Adipocyte (in vitro differentiated cells): ENCODE data around the gene FAM221B.

Experiments used
- DNase-seq: peaks from one replicate; pipeline ENCODE4 v3.0.0-alpha.2; 2015; ENCODE audit warnings: low read depth
- H3K27me3 ChIP-seq: replicated peaks from 2 replicates; pipeline ENCODE4 v1.7.0; 2013; ENCODE audit warnings: mild to moderate bottlenecking, low read length, moderate library complexity; ENCODE audit not compliant: control insufficient read depth, insufficient read depth
- H3K36me3 ChIP-seq: 2 replicates; pipeline ENCODE4 v1.7.0; 2013; ENCODE audit warnings: low read length, mild to moderate bottlenecking, moderate library complexity; ENCODE audit not compliant: control insufficient read depth, insufficient read depth, severe bottlenecking
- H3K4me1 ChIP-seq: 2 replicates; pipeline ENCODE4 v1.7.0; 2013; ENCODE audit warnings: mild to moderate bottlenecking, low read length, moderate library complexity; ENCODE audit not compliant: control insufficient read depth, insufficient read depth
- H3K4me3 ChIP-seq: 2 replicates; pipeline ENCODE4 v1.7.0; 2013; ENCODE audit warnings: mild to moderate bottlenecking, low read length, moderate library complexity
- H3K9ac ChIP-seq: 2 replicates; pipeline ENCODE4 v1.7.0; 2013; ENCODE audit warnings: mild to moderate bottlenecking, low read length, moderate library complexity
- H3K9me3 ChIP-seq: 2 replicates; pipeline ENCODE4 v1.7.0; 2013; ENCODE audit warnings: mild to moderate bottlenecking, low read length, moderate library complexity; ENCODE audit not compliant: control insufficient read depth

FAM221B gene, protein sequence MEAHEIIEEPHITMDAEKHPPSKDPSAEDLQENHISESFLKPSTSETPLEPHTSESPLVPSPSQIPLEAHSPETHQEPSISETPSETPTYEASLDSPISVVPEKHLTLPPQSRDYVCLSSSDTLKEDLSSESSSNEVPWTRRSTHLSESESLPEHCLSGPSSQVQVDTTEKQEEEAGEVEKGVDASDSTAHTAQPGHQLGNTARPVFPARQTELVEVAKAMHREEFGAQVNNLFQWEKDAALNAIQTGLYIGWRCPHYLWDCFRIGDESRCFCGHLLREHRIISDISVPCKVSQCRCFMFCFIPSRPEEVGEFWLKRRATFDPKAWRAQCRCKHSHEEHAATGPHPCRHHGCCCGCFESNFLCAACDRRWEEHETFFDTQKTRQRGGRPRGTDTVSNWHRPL

DNA sequence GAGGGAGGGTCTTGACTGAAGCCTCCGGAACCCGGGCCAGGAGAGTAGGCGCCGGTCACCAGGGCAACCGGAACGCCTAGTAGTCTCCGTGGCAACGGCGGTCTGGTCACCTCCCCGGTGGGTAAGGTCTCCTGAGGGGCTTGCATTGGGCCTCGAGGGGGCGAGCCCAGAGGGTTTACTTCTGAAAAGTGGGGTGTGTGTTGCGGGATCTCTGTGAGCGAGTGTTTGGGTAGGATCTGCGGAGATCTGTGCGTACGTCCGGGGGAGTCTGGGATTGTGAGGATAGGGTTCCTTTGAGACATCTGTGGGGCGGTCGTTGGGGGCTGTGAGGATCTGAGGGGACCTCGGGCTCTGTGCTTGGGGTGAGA lies at the start of gene FAM221B:
Gene FAM221B (minus strand): TSS at position 17 of the 368 bp plus-strand sequence. CDS start 2,571 bp downstream, outside the sequence.
- Histone ChIP-seq H3K36me3 (no peaks in the 10 kb centered on the region), H3K27me3 (no peaks in the 10 kb centered on the region), H3K4me1 (peaks cover 38% of the 10 kb centered on the region), H3K9me3 (no peaks in the 10 kb centered on the region), H3K9ac (peak within 1 kb of the TSS; percentile 92), H3K4me3 (peak within 1 kb of the TSS; percentile 90)
- DNase-seq: no peak

DNA sequence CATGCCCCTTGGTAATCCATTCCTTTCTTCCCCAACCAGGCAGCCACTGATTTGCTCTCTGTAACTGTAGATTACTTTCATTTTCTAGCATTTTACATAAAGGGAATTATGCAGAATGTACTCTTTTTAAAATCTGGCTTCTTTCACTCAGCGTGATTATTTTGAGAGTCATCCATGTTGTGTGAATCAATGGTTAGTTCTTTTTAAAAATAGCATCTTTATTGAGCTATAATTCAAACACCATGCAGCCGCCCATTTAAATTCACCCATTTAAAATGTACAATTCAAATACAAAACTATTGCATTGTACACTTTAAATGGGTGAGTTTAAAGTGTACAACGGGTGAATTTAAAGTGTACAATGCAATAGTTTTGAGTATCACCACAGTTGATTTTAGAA lies 44.0 kb upstream of the FAM221B start:
- no peaks in the 10 kb centered on the region for H3K4me1 ChIP-seq
- H3K9me3 ChIP-seq: peaks cover 19% of the 10 kb centered on the region
- H3K36me3 ChIP-seq: no peaks in the 10 kb centered on the region
- no peak overlapping the region for H3K9ac ChIP-seq
- DNase-seq: no peak
- H3K27me3 ChIP-seq: no peaks in the 10 kb centered on the region
- H3K4me3 ChIP-seq: no peak overlapping the region

DNA sequence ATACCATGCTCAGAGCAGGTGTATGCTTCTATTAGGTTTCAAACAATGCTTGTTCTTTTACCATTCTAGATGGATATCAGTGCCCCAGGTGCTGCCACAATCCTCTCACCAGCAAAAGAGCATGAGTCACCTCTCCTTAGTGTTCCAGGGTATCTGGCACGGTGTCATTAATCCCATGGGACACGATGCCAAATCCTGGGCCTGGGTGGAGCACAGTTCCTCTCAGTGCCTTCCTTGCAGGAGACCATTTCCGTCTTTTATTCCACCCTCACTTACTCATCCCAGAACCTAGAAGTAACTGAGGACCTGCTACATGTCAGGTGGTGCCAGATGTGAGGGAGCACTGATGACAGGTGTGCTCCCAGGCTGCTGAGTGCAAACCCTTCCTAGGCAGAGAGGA lies 43.0 kb upstream of the FAM221B start:
- Histone ChIP-seq H3K9me3 (peaks cover 9% of the 10 kb centered on the region), H3K27me3 (no peaks in the 10 kb centered on the region), H3K9ac (no peak overlapping the region), H3K4me3 (no peak overlapping the region), H3K4me1 (no peaks in the 10 kb centered on the region), H3K36me3 (no peaks in the 10 kb centered on the region)
- no peak for DNase-seq

DNA sequence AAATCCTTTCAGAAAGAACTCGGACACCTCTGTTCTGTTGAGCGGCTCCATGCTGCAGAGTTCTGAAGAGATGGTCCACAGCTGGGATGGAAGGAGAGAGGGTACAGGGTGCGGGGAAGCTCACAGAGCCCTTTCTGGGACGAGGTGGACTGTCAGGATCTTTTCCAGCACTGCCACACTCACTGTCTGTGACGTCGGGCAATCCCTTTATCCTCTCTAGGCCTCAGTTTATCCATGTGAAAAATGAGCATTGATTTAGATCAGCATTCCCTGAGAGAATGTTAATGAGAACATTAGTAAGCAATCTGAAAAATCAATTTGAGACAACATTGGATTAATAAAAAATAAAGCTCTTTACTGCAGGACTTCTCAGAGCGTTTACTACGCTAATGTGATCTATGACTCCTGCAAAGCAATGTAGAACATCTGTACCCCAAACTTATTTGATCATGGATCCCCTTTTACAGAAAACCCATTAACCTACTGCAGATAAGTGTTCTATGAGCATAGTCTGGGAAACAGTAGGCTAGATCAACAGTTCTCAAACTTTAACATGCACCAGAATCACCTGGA lies 41.9 kb upstream of the FAM221B start, which contains the start of gene OR13J1:
Gene OR13J1 (minus strand): TSS at position 51 of the 573 bp plus-strand sequence. CDS start 0 bp downstream, at position 51.
- H3K4me3 ChIP-seq: no peak within 1 kb of the TSS
- H3K9me3 ChIP-seq: peaks cover 3% of the 10 kb centered on the region
- H3K9ac ChIP-seq: no peak within 1 kb of the TSS
- no peaks in the 10 kb centered on the region for H3K36me3 ChIP-seq
- no peaks in the 10 kb centered on the region for H3K27me3 ChIP-seq
- no peaks in the 10 kb centered on the region for H3K4me1 ChIP-seq
- no peak for DNase-seq

DNA sequence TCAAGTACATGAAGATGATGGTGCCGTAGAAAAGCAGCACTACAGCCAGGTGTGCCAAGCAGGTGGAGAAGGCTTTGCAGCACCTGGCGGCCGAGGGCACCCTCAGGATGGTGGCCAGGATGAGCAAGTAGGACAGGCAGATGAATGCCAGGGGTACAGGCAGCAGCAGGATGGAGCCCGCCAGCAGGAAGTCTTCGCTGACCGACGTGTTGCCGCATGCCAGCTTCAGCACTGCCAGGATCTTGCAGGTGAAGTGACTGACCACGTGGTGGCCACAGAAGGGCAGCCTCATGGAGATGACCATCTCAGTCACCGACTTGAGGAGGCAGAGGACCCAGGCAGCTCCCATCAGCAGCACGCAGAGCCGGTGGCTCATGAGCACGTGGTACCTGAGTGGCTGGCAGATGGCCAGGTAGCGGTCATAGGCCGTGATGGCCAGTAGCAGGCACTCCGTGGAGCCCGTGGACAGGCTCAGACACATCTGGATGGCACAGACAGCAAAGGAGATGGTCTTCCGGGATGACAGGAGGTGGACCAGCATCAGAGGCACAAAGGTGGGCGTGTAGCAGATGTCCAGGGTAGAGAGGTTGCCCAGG lies 41.2 kb upstream of the FAM221B start:
- DNase-seq: no peak
- no peaks in the 10 kb centered on the region for H3K36me3 ChIP-seq
- no peaks in the 10 kb centered on the region for H3K27me3 ChIP-seq
- no peaks in the 10 kb centered on the region for H3K9me3 ChIP-seq
- H3K9ac ChIP-seq: no peak overlapping the region
- H3K4me3 ChIP-seq: no peak overlapping the region
- H3K4me1 ChIP-seq: no peaks in the 10 kb centered on the region

DNA sequence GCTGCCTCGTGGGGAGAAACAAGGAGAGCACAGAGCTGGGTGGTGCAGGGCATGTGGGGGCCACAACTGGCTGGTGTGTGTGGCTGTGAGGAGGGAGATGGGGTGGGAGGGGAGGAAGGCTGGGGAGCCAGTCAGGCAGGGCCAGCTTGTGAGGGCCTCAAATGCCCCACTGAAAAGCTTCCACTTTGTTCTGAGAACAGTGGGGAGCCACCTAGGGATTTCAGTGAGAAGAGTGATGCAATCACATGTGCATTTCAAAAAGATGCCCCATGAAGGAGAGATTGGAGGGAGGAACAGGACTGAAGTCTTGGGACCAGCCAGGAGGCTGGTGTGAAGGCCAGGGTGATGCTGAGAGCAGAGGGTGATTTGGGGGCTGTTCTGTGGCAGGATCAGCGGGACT lies 40.4 kb upstream of the FAM221B start:
- DNase-seq: no peak
- H3K9ac ChIP-seq: no peak overlapping the region
- H3K36me3 ChIP-seq: no peaks in the 10 kb centered on the region
- H3K27me3 ChIP-seq: peaks cover 7% of the 10 kb centered on the region
- H3K4me1 ChIP-seq: no peaks in the 10 kb centered on the region
- no peak overlapping the region for H3K4me3 ChIP-seq
- H3K9me3 ChIP-seq: no peaks in the 10 kb centered on the region

DNA sequence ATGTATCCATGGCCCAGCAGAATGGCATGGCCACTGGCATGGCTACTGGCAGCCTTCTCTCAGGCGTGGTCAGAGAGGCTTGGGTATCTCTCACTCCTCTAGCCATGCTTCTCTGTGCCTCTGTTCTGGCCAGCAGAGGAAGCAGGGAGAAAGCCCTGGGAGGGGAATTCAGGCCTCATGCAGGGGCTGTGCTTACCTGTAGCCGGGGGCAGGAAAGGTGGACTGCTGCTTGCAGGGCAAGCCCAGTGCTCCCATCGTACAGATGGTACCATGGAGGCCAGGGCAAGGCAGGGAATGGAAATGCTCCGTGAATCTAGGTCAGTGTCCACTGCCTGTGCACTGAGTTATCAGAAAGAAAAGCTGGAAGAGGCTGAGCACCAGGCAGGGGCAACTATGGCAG lies 39.0 kb upstream of the FAM221B start:
- Histone ChIP-seq H3K4me3 (no peak overlapping the region), H3K27me3 (peaks cover 20% of the 10 kb centered on the region), H3K9ac (no peak overlapping the region), H3K36me3 (no peaks in the 10 kb centered on the region), H3K9me3 (no peaks in the 10 kb centered on the region), H3K4me1 (no peaks in the 10 kb centered on the region)
- no peak for DNase-seq

DNA sequence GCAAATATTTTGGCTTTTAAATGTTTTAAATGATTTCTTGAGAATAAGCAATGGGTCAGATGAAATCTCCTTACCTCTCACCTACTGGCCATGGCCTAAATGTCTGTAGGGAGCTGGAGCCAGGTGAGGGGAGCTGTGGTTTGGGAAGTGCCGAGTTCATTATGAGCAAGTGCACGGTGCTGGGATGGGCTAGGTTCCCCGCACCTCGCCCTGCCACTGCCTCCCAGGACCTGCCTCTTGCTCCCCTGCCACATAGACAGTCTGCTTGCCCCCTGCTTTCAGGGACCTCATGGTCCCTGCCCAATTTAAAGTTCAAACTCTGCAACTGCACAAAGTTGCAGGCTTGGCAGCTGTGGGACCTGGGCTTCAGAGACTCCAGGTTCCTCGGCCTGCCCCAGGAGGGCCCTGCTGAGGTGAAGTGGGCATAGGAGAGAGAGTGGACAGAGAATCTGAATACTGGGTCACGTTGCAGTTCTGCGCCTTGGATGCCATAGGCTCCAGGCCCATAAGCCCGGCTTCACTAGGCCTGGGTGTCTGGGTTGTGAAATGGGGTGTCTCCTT lies 36.2 kb upstream of the FAM221B start:
- H3K9ac ChIP-seq: no peak overlapping the region
- DNase-seq: no peak
- no peak overlapping the region for H3K4me3 ChIP-seq

DNA sequence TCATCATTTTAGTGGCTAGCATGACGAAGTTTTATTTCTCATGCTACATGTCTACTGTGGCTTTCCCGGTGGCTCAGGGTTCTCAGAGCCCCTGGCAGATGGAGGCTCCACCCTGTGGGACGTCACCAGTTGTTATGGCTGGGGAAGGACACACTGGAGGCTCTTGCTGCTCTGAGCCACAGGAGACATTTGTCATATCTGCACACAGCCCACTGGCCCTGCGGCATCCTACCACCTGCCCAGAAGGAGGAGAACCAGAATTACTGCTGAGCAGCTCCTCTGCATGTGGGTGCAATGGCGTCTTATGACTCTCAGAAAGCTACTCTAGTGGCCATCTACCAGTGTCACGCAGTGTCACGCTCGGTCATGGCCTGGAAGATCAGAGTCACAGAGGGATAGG lies 35.1 kb upstream of the FAM221B start:
- Histone ChIP-seq H3K27me3 (peaks cover 44% of the 10 kb centered on the region), H3K36me3 (no peaks in the 10 kb centered on the region), H3K9ac (no peak overlapping the region), H3K4me1 (no peaks in the 10 kb centered on the region), H3K9me3 (no peaks in the 10 kb centered on the region), H3K4me3 (no peak overlapping the region)
- DNase-seq: no peak

More for the DNA sequence above, 36.2 kb upstream of the FAM221B start:
- Histone ChIP-seq H3K4me1 (no peaks in the 10 kb centered on the region), H3K36me3 (no peaks in the 10 kb centered on the region), H3K27me3 (peaks cover 44% of the 10 kb centered on the region), H3K9me3 (no peaks in the 10 kb centered on the region)

DNA sequence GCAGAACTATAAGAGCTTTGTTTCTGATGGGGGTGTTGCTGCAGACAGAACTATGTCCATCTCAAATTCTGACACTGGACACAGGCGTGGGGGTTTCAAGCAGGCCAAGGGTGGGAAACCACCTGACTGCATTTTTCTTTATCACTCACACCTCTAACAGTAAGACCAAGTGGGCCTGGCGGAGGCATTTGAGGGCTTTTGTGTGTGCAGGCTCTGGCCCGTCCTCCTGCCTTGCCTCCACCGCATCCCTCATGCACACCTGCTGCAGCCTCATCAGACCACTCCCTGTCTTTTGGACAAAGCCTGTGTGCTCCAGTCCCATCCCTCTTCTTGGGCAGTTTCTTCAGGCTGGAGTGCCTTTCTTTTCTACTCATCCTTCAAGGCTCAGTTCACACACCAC lies 33.8 kb upstream of the FAM221B start:
- no peak overlapping the region for H3K4me3 ChIP-seq
- H3K36me3 ChIP-seq: no peaks in the 10 kb centered on the region
- no peak for DNase-seq
- no peak overlapping the region for H3K9ac ChIP-seq
- no peaks in the 10 kb centered on the region for H3K9me3 ChIP-seq
- H3K27me3 ChIP-seq: peaks cover 44% of the 10 kb centered on the region
- no peaks in the 10 kb centered on the region for H3K4me1 ChIP-seq

DNA sequence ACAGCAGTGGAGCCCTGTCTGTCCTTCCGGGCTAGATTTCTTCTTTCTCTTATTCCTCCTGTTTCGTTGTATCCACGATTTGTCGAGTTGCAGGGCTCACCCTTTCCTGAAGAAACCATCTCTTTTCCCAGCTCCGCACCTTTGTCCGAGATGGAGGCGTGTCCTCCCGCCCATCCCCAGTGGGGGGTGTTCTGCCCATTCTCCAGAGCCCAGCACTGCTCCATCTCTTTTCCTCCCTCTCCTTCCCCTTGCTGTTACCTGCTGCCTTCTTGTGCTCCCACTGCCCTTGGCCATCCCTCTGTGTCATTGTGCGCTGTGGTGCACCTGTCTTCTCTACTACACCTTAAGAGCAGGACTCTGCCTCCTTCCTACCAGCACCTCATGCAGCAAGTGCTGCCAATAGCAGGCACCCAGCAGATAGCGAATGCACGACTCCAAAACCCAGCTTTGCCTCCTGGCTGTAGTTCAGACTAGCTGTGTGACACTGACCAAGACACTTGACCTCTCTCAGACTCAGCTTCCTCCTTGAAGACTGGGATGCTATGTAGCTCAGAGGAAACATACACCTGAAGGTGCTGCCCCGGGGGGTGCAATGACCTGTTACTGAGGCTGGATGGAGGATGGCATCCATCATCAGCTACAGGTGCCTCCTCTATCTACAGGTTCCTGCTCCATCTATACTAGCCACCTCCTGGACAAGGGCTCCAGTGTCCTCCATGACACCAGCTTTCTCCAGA lies 32.8 kb upstream of the FAM221B start:
- peaks cover 44% of the 10 kb centered on the region for H3K27me3 ChIP-seq
- H3K4me3 ChIP-seq: no peak overlapping the region
- H3K9me3 ChIP-seq: no peaks in the 10 kb centered on the region
- no peak for DNase-seq
- H3K9ac ChIP-seq: no peak overlapping the region
- H3K36me3 ChIP-seq: no peaks in the 10 kb centered on the region
- H3K4me1 ChIP-seq: no peaks in the 10 kb centered on the region
